OCI-M1 (cell line): Measurements from ENCODE around the gene ZBTB46.
A peak's percentile ranks its signal among the peaks of the same experiment; 100 is the strongest.
"Not testable (repeated sequence)": the region's sequence is repeated elsewhere in the genome, so short reads cannot be mapped to it uniquely, and the experiment has no call there.

ENCODE experiments used
- DNase-seq: peaks from one replicate; lab custom pipeline; 2025; lab: John Stamatoyannopoulos, UW

ZBTB46 gene

DNA sequence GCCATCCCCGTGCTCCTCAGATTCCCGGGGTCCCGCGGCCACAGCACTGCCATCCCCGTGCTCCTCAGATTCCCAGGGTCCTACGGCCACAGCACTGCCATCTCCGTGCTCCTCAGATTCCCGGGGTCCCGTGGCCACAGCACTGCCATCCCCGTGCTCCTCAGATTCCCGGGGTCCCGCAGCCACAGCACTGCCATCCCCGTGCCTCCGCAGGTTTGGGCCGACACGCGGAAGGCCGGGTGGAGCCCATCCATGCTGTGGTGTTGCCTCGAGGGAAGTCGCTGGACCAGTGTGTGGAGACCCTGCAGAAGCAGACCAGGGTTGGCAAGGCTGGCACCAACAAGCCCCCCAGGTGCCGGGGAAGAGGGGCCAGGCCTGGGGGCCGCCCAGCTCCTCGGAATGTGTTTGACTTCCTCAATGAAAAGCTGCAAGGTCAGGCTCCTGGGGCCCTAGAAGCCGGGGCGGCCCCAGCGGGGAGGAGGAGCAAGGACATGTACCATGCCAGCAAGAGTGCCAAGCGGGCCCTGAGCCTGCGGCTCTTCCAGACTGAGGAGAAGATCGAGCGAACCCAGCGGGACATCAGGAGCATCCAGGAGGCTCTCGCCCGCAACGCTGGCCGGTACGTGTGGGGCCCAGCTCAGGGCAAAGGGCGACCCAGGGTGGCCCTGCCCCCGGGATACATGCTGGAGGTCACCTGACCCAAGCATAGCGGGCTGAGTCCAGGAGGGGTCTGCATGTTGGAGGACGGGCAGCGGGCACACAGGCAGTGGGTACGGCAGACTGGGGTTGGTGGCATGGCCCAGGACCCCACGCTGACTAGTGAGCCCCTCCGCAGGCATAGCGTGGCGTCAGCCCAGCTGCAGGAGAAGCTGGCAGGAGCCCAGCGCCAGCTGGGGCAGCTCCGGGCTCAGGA, 95.9 kb downstream of the ZBTB46 start:
- DNase-seq = no peak

DNA sequence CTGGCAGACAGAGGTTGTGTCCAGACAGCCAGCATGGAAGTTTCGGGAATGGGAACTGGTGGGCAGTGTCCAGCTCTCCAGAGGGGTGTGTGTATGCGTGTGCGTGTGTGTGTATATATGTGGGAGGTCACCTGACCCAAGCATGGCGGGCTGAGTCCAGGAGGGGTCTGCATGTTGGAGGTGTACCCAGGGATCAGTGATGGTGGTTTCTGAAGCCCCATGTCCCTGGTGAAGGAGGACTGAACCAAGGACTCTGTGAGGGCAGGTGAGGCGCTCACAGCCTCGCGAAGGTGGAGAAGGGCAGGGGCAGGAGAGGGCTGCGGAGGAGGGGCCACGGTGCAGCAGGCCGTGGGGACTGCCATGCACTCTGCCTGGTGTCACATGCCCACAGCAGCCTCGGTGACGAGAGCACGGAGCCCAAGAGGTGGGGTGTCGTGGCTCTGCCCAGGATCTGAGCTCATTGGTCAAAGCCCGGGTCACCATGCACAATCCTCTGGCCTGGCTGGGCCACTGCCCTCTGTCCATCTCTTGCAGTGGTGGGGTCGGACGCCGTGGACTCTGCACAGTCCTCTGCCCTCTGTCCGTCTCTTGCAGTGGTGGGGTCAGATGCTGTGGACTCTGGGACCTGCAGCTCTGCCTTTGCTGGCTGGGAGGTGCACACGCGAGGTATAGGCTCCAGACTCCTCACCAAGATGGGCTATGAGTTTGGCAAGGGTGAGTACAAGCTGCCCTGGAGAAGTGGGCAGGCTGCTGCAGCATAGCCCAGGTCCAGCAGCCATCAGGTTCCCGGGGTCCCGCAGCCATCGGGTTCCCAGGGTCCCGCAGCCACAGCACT, 96.7 kb downstream of the ZBTB46 start:
- no peak for DNase-seq

DNA sequence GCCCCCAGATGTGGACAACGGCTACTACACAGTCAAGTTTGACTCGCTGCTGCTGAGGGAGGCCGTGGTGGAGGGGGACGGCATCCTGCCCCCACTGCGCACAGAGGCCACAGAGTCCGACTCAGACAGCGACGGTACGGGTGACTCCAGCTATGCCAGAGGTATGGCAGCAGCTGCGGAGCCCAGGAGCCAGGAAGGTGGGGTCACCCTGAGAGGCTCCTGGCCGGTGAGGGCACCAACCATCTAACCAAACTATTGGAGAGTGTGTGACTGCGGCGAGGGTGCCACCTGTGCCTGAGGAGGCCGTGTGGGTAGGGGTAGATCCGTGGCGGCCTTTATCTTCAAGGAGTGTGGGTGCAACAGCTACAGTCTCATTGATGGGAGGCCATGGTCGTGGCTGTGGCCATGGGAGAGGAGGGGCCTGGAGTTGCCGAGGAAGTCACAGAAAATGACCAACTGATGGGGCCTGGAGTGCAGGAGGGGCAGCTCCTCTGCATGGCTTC, 97.4 kb downstream of the ZBTB46 start:
- DNase-seq = no peak

GRCh38 chr20:63733117-63733516, 97.9 kb downstream of the ZBTB46 start:
- no peak for DNase-seq

DNA sequence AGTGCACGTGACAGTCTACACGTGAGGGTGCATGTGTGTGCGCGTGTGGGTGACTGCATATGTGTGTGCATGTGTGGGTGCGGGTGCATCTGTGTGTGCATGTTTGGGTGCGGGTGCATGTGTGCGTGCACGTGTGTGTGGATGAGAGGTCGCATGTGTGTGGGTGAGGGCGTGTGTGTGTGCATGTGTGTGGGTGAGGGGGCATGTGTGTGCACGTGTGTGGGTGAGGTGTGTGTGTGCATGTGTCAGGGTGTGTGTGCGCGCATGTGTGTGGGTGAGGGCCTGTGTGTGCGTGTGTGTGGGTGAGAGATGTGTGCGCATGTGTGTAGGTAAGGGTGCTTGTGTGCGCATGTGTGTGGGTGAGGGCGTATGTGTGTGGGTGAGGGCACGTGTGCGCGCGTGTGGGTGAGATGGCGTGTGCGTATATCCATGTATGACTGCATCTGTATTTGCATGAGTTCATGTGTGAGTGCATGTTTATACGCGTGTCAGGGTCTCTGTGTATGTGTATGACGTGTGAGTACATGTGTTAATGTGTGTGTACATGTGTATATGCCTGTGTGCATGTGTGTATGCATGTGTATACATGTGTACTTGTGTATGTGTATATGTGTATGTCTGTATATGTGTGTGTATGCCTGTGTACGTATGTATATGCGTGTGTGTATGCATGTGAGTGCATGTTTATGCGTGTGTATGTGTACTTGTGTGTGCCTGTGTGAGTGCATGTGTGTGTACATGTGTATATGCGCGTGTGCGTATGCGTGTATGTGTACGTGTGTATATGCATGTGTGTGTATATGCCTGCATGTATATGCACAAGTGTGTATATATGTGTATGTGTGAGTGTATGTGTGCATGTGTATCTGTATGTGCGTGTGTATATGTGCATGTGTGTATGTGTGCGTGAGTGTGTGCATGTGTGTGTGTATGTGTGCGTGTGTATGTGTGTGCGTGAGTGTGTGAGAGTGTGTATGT, 98.7 kb downstream of the ZBTB46 start:
- DNase-seq = no peak

- DNase-seq = no peak
Measured at GRCh38 chr20:63731410-63731809, 99.7 kb downstream of the ZBTB46 start.

- not testable (repeated sequence) for DNase-seq
Measured at GRCh38 chr20:63730189-63730733, 100.8 kb downstream of the ZBTB46 start.

DNA sequence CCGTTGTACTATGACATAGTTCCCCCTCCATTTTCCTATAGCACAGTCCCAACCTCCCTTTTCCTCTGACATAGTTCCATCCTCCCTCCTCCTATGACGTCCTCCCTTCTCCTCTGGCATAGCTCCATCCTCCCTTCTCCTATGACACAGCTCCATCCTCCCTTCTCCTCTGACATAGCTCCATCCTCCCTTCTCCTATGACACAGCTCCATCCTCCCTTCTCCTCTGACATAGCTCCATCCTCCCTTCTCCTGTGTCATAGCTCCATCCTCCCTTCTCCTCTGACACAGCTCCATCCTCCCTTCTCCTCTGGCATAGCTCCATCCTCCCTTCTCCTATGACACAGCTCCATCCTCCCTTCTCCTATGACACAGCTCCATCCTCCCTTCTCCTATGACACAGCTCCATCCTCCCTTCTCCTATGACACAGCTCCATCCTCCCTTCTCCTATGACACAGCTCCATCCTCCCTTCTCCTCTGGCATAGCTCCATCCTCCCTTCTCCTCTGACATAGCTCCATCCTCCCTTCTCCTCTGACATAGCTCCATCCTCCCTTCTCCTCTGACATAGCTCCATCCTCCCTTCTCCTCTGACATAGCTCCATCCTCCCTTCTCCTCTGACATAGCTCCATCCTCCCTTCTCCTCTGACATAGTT, 108.0 kb downstream of the ZBTB46 start:
- not testable (repeated sequence) for DNase-seq

- DNase-seq = peak; percentile 10
Measured at GRCh38 chr20:63718996-63719395, 112.1 kb downstream of the ZBTB46 start.

GRCh38 chr20:63714858-63715257, 116.2 kb downstream of the ZBTB46 start:
- DNase-seq = no peak

DNA sequence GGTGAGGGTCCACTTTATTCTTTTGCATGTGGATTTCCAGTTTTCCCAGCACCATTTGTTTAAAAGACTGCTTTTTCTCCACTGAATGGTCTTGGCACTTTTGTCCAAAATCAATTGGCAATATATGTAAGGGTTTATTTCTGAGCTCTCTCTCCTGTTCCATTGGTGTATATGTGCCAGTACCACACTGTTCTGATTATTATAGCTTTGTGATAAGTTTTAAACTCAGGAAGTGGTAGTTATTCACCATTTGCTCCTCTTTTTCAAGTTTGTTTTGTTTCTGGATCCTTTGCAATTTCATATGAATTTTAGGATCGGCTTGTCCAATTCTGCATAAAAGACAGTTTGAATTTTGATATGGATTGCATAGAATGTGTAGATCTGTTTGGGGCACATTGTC, 118.9 kb downstream of the ZBTB46 start:
- no peak for DNase-seq

- no peak for DNase-seq
Measured at GRCh38 chr20:63711085-63711645, 119.9 kb downstream of the ZBTB46 start.

GRCh38 chr20:63709149-63709527, 121.9 kb downstream of the ZBTB46 start:
- DNase-seq = no peak

DNA sequence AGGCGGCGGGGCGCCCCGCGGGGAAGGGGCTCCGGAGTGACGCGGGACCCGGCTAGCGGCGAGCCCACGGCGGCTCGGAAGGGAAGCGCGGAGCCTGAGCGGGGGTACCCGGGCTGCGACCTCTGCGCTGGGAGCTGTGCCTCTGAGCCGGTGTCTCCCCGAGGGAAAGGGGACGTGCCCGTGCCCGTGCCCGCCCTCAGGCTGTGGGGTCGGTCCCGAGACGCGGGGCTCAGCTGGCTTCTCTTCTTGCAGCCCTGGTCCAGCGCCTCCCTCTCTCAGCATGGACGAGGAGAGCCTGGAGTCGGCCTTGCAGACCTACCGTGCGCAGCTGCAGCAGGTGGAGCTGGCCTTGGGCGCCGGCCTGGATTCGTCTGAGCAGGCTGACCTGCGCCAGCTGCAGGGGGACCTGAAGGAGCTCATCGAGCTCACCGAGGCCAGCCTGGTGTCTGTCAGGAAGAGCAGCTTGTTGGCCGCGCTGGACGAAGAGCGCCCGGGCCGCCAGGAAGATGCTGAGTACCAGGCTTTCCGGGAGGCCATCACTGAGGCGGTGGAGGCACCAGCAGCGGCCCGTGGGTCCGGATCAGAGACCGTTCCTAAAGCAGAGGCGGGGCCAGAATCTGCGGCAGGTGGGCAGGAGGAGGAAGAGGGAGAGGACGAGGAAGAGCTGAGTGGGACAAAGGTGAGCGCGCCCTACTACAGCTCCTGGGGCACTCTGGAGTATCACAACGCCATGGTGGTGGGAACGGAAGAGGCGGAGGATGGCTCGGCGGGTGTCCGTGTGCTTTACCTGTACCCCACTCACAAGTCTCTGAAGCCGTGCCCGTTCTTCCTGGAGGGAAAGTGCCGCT, 122.5 kb downstream of the ZBTB46 start:
- peak; percentile 21 for DNase-seq

- DNase-seq = peak; percentile 94
Measured at GRCh38 chr20:63707558-63708300, 123.3 kb downstream of the ZBTB46 start, which contains the start of the genes ARFRP1 and ZGPAT. ARFRP1 (minus strand) TSS chr20:63707976; CDS start chr20:63707091, 885 bp downstream. ZGPAT (plus strand) TSS chr20:63708039; CDS start chr20:63708581, 542 bp downstream.

DNA sequence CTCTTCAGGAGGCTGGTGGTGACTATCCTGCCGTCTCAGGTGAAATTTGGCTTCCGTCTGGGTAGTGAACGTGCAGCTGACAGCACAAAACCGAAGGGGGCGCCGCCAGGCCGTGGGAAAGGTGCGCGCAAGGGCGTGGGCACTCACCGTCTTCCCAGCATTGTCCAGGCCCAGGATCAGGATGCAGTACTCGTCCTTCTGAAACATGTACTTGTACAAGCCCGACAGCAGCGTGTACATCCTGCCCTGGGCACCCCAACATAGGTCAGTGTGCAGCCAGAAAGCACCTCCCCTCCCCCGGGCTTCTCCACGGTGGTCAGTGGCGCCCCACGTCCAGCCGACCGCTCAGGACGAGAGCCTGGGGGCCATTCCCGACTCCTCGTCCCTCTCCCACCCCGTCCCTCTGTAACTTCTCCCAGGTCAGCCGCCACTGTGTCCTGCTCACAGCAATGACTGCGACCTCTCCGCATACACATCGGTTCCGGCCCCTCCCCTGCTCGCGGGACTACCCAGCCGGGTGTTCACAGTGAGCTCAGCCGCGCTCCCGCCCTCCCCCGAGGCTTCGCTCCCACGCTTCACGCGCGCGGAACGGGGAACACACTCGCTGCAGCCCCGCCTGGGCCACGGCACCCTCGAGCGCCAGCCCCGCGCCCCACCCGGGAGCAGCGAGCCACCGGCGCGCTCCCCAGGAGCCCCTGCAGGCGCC, 124.1 kb downstream of the ZBTB46 start:
- peak; percentile 66 for DNase-seq

GRCh38 chr20:63706027-63706695, 124.9 kb downstream of the ZBTB46 start:
- DNase-seq = no peak
